ENCODE results near the gene MNX1. TPM values are rescaled to one million over a fixed set of nuclear protein-coding genes. Genes with fewer than 3 reads are reported as not detected.

MNX1 gene
- polyA plus RNA-seq, 1 donor from 2014 or later: not detected

DNA sequence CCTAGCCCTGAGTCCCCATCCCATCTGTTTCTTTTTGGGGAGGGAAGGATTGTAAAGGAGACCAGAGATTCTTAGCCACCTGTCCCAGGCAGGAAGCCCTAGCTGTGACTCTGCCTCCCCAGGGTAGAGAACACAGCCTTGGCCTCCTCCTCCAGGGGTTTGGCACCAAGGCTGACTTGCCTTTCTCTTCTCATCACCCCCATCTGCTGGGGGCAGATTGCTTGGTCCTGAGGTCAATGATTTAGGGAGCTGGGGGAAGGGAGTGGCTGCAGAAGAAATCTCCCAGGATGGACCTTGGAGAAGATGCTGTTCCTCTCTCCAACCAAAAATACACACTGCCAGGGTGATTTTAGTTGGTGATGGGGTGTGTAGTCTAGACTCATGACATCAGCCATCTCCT is 2.6 kb upstream of the MNX1 start:
- H3K27ac ChIP-seq (ENCODE audit: low read length): no peak overlapping the region
- H3K9me2 ChIP-seq (ENCODE audit: insufficient read depth, low read length): no peaks in the 10 kb centered on the region
- H2AFZ ChIP-seq (ENCODE audit: low read depth, low read length): no peak overlapping the region
- no peaks in the 10 kb centered on the region for H3K9me3 ChIP-seq (ENCODE audit: low read length)
- H3K36me3 ChIP-seq (ENCODE audit: insufficient read depth, low read length): no peaks in the 10 kb centered on the region
- no peaks in the 10 kb centered on the region for H3K79me2 ChIP-seq (replicated peaks; ENCODE audit: insufficient read depth, low read length)
- no peak overlapping the region for H3K4me3 ChIP-seq (ENCODE audit: low read length)
- no peaks in the 10 kb centered on the region for H4K20me1 ChIP-seq (ENCODE audit: insufficient read depth)
- H3K9ac ChIP-seq (ENCODE audit: low read length): no peak overlapping the region
- H3K4me2 ChIP-seq (ENCODE audit: low read length): no peak overlapping the region
- peaks cover 95% of the 10 kb centered on the region for H3K27me3 ChIP-seq (ENCODE audit: insufficient read depth, low read depth, low read length)
- no peaks in the 10 kb centered on the region for H3F3A ChIP-seq (ENCODE audit: insufficient read depth, low read length, poor library complexity, severe bottlenecking)
- no peak for TF ChIP-seq EZH2 (IDR thresholded peaks at IDR 0.05; ENCODE audit: borderline replicate concordance, insufficient read depth, low read length, poor library complexity, severe bottlenecking)
- no peak for TF ChIP-seq SMC3 (conservative IDR thresholded peaks at IDR 0.05; ENCODE audit: poor library complexity)
- no peak for TF ChIP-seq MXI1 (conservative IDR thresholded peaks at IDR 0.05; ENCODE audit: poor library complexity, severe bottlenecking)
- TF ChIP-seq EP300 (conservative IDR thresholded peaks at IDR 0.05; ENCODE audit: poor library complexity, severe bottlenecking): no peak
- TF ChIP-seq RAD21 (conservative IDR thresholded peaks at IDR 0.05): no peak
- no peak for TF ChIP-seq CTCF (IDR thresholded peaks at IDR 0.05; ENCODE audit: poor library complexity, severe bottlenecking)
- TF ChIP-seq REST (IDR thresholded peaks at IDR 0.05; ENCODE audit: borderline replicate concordance): no peak
- TF ChIP-seq POLR2AphosphoS5 (IDR thresholded peaks at IDR 0.05): no peak
- TF ChIP-seq TAF1 (IDR thresholded peaks at IDR 0.05; ENCODE audit: low read depth): no peak

DNA sequence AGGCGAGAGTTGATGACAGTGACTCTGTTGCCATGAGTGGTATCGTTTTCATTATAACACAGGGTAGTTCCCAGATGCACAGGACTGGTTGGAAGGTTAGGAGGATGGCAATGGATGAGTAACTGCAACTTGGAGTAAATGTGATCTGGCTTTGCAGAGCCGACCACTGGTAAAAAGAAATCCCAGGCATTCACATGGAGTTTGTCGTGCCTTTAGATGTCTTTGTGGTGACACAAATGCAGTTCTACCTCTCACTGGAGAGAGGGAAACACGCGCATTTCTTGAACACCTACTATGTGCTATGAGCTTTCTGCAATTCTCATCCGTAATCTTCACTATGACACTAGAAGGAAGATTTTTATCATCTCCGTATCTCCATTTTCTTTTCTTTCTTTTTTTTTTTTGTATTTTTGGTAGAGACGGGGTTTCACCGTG is 1.7 kb upstream of the MNX1 start:
- TF ChIP-seq EP300 (conservative IDR thresholded peaks at IDR 0.05; ENCODE audit: poor library complexity, severe bottlenecking) (no peak), CTCF (IDR thresholded peaks at IDR 0.05; ENCODE audit: poor library complexity, severe bottlenecking) (no peak), POLR2AphosphoS5 (IDR thresholded peaks at IDR 0.05) (no peak), SMC3 (conservative IDR thresholded peaks at IDR 0.05; ENCODE audit: poor library complexity) (no peak), RAD21 (conservative IDR thresholded peaks at IDR 0.05) (no peak), REST (IDR thresholded peaks at IDR 0.05; ENCODE audit: borderline replicate concordance) (no peak), MXI1 (conservative IDR thresholded peaks at IDR 0.05; ENCODE audit: poor library complexity, severe bottlenecking) (no peak), EZH2 (IDR thresholded peaks at IDR 0.05; ENCODE audit: borderline replicate concordance, insufficient read depth, low read length, poor library complexity, severe bottlenecking) (no peak)
- no peak overlapping the region for H2AFZ ChIP-seq (ENCODE audit: low read depth, low read length)
- no peaks in the 10 kb centered on the region for H3K9me2 ChIP-seq (ENCODE audit: insufficient read depth, low read length)
- H3F3A ChIP-seq (ENCODE audit: insufficient read depth, low read length, poor library complexity, severe bottlenecking): no peaks in the 10 kb centered on the region
- H3K4me2 ChIP-seq (ENCODE audit: low read length): no peak overlapping the region
- no peaks in the 10 kb centered on the region for H3K36me3 ChIP-seq (ENCODE audit: insufficient read depth, low read length)
- H3K9ac ChIP-seq (ENCODE audit: low read length): no peak overlapping the region
- peaks cover 95% of the 10 kb centered on the region for H3K27me3 ChIP-seq (ENCODE audit: insufficient read depth, low read depth, low read length)
- H3K9me3 ChIP-seq (ENCODE audit: low read length): no peaks in the 10 kb centered on the region
- no peaks in the 10 kb centered on the region for H3K79me2 ChIP-seq (replicated peaks; ENCODE audit: insufficient read depth, low read length)
- H4K20me1 ChIP-seq (ENCODE audit: insufficient read depth): no peaks in the 10 kb centered on the region
- H3K27ac ChIP-seq (ENCODE audit: low read length): no peak overlapping the region
- no peak overlapping the region for H3K4me3 ChIP-seq (ENCODE audit: low read length)

Data from neural cell (in vitro differentiated cells).